GM18505 (cell line): Measurements from ENCODE around the gene ADAT3.

Experiments
- ATAC-seq: cut with Tn5 transposase; IDR thresholded peaks from one replicate; pipeline ENCODE4 v1.9.1; 2021; ENCODE audit not compliant: unreplicated experiment
- POLR2A ChIP-seq: IDR thresholded peaks from 4 replicates; pipeline ENCODE4 v1.6.1; 2011; ENCODE audit warnings: borderline replicate concordance; ENCODE audit not compliant: insufficient read depth, insufficient read length; ENCODE audit errors: extremely low read depth

ADAT3 gene

DNA sequence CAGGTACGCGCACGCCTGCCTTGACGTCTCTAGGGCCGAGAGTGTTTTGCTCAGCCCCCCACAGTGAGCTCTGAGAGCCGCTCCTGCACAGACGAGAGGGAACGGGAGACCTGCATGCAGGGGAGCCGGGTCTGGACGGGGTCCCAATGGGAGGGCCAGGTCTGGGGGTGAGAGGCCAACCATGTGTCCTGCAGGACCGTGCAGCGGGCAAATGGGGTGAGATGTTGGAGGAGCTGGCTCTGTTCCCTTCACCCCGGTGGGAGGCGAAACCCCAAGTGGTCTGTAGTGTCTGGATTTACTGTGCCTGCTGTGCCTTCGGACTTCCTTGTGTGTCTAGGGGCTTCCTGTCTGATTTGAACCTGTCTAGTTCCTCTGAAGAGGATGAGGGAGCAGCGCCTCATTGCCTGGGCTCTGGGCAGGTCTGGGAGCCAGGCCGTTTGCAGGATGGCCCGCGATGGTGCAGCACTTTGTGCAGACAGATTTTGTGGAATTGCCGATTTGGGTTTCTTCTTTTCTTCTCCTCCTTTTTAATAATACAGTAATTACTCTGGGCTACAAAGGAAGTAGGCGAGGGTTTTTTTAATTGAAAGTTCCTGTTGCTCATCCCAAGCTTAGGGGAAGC, 37.8 kb downstream of the ADAT3 start:
- no peak for TF ChIP-seq POLR2A
- ATAC-seq, result no peak

DNA sequence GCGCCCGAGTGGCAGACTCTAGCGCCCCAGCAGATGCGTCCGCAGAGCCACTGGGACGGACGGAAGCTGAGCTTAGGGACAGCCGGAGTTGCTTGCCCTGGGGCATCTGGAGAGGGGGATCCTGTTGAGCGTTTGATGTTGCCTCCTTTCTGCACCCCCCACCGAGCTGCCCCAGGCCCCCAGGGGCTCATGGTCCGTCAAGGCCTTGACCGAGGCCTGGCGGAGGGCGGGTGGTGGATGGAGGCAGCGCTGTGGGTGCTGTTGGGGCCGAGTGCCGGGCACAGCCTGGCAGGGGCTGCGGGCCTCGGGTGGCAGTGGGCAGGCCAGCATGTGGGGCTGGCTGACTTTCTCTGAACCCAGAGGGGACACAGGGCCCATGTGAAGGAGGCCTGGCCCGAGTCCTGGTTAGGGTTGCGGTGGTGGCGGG, 38.5 kb downstream of the ADAT3 start:
- no peak for ATAC-seq
- no peak for TF ChIP-seq POLR2A

DNA sequence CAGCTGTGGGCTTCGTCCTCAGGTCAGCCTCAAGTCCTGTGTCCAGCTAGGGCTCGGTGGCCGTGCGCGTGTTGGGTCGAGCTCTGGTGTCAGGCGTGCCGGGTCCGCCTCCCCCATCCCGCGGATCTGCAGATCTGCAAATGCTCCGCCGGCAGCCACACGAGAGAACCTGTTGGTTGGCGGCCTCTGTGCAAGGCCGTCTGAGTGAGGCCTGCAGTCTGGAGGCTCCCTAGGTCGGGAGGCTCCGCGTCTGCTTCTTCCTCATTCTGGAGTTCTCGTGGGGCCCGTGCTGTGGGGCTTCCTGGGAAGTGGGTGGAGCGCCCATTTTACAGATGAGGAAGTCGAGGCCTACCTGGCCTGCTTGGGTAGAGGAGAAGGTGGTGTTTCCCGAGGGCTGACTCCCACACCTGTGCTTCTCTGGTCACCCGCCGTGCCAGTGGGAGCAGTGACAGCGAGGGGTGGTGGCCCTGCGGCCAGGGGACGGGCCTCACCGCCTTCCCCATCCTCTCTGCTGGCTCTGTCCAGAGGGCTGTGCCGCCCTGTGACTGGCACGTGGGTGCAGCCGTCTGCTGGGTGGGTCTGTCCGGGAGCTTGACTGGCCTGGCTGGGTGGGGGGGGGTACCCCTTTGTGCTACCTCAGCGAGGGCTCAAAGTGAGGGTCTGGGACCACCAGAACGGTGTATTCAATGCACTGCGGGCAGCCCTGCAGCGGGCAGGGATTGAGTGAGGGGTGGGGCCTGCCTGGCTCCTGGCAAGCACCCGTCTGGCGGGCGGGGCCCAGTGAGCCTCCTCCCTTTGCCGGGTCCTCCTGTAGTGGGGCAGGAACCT, 39.1 kb downstream of the ADAT3 start:
- ATAC-seq, result no peak
- TF ChIP-seq POLR2A, result no peak

DNA sequence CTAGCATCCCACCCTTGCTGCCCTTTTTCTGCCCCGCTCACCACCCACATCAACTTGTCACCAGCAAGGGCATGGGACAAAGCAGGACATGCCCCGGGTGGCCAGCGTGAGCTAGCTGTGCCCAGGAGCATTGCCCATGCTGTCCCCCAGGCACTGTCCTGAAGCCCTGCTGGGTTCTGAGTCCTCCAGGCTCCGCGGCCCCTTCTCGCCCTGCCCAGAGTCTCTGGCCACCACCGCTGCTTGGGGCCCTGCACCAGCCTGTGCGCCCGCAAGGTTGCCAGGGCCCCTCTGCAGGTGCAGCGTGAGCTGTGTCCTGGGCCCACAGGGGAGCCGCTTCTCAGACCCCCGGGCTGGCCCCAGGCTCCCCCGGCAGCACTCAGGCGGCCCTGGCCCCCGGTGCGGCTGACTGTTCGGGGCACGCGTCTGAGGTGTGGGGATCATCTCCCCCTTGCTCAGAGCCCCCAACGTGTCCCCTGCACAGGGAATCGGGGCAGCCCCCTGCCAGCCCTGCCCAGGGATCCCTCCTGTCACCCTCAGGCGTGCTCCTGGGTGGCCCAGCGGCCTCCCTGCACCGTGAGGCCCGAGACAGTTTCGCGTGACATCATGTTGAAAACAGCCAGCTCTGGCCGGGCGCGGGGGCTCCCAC, 39.8 kb downstream of the ADAT3 start:
- no peak for ATAC-seq
- no peak for TF ChIP-seq POLR2A

DNA sequence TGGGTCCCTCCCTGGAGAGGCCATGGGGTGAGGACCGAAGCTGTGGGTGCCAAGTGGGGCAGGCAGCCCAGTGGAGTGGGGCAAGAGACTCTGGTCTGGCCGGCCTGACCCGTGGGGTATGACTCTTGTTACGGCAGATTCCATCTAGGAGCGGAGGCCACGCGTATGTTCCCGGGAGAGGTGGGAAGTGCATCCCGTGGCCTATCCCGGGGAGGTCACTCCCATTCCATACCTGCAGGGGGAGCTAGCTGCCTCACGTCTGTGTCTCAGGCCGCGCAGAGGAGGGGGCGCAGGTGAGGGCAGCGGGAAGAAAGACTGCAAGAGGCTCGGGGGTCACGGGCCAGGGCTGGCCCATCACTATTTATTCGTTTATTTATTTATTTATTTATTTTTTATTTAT, 40.7 kb downstream of the ADAT3 start:
- no peak for TF ChIP-seq POLR2A
- no peak for ATAC-seq

DNA sequence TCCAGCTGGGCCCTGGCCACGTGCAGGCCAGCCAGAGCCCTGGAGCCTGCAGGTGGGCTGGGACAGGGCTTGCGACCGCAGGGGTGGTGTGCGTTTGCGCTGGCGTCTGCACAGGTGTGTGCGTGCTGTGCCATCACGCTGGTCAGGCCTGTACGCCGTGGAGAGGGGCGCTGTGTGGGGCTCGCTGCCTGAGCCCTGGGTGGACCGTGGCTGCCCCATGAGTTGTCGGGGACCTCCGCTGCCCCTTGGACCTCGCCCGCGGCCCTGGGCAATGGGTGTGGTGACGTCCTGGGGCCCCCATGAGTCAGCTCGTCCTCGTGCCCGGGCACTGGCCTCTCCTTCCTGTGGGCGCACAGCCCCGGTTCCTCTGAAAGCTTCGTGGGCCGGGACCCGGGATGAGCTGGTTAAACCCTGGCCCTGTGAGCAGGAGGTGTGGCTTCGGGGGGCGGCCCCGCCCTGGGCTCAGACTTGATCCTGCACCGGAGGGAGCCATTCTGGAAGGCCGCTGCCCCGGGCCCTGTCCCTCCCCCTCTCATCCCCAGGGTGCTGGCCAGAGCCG, 42.5 kb downstream of the ADAT3 start:
- no peak for ATAC-seq
- no peak for TF ChIP-seq POLR2A

DNA sequence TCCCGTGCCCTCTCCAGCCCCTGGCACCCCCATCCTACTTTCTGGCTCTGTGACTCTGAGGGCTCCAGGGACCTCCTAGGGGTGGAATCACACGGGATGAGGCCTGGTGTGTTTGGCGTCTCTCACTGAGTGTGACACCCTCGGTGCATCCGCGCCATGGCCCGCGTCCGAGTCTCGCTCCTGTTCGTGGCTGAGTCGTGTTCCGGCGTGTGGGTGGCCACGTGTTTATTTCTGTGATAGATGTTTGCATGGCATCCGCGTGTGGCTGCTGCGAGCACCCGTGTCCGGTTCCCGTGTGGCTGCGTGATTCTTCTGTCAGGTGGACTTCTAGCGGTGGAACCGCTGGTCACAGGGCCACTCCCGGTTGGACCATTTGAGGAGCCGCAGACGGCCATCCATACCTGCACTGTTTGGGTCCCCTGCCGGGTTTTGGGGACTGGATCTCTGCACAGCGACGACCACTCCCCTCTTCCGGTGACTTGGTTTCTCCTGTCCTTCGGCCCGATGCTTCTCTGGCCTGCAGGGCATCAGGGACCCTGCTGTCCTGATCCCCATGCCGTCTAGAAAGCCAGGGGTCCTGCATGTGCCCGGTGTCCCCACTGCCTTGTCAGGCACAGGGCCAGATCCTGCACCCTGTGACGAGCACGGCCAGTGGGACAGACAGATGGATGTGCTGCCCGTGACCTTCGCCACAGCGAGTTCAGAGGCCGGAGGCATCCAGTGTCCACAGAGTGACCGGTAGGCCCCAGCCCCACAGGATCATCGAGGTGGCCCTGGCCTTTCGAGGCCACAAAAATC, 44.3 kb downstream of the ADAT3 start:
- no peak for TF ChIP-seq POLR2A
- no peak for ATAC-seq

DNA sequence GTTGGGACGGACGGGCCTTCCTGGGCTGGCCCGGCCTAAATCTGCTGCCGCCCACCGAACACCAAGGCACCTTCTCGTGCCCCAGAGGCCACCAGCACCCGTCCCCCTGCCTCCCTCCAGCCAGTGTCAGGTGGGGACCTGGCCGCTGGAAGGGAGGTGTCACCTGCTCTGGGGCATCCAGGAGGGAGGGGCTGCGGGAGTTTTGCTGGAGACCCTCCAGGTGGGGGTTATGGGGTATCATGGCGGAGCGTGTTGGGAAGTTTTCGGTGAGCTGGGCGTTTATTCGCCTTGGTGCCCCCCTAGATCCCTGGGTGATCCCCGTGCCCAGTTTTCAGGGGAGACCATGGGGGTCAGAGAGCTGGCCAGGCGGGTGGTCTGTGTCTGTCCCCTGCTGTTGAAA, 45.4 kb downstream of the ADAT3 start:
- ATAC-seq, result no peak
- no peak for TF ChIP-seq POLR2A

DNA sequence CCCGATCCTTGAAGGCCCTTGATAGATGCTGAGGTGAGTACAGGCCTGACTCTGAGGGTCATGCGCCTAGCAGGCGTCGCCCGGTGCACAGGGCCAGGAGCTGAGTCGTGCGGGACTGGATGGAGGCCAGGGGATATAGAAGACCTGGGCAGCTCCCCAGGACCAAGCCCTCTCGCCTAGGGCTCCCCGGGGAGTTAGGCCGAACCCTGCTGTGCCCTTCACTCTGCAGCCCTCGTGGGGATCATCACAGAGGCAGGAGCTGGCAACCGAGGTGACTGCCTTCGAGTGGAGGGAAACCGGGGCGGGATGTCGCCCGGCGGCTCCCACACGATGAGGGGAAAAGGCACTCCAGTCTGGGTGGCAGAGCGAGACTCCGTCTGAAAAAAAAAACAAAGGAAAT, 47.4 kb downstream of the ADAT3 start:
- no peak for ATAC-seq
- no peak for TF ChIP-seq POLR2A

DNA sequence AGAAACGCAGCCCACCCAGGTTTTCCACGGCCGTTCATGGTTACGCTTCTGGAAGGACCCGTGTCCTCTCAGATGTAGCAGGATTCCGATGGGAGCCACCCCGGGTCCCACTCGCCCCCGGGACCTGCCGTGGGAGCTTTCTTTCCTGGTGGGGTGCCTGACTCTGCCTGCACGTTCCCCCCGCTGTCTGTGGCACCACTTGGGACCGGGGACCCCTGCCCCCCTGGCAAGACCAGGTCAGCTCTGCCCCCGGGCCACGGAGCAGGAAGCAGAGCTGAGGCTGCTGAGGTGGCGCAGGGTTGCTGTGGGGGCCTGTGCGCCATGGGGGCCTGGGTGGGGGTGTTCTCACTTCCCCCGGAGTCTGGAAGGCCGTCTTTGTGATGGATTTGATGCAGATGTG, 47.8 kb downstream of the ADAT3 start:
- no peak for TF ChIP-seq POLR2A
- ATAC-seq, result no peak

DNA sequence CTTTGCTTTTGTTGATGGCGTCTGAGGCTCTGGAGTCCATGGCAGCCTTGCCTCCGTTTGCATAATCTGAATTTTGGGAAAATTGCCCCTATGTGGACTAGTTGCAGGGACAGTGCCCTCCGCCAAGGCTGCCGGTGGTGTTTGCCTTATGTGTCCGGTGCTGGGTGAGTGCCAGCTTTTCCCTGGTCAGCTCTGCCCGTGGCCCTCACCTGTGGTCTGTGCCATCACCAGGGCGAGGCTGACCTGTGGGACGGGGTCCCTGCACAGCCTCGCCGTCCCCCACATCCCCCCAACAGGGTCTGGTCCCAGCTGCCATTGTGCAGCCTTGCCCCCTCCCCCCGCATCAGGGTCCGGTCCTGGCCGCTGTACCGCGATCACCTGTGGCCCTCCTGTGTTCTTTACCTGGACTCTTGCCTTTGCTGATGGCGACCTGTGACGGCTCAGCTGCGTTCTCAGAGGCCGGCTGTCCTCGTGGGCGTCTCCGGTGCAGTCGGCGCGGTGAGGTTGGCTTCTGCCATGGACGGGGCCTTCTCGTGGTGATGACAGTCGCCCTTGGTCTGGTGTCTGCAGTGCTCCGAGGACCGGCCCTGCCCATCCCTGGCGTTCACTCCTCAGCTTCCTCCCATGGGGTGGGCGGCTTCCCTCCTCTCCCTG, 48.4 kb downstream of the ADAT3 start:
- no peak for ATAC-seq
- TF ChIP-seq POLR2A, result no peak

DNA sequence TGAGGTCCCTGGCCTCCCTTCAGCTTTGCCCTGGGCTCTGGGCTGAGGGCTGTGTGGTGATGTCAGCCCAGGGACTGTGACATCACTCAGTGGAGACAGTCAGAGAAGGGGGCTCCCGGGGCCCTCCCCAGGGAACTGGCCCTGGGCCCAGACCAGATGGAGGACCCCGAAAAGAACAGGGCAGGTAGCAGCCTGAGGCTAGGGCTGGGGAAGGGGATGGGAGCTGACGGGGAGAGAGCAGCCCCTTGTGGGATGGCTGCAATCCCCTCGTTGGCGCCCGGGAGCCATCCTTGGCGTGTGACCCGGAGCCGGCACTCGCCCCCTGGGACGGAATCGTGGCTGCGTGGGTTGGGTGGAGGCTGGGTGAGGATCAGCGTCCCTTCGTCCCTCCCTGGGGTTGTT, 49.3 kb downstream of the ADAT3 start:
- TF ChIP-seq POLR2A, result no peak
- no peak for ATAC-seq
